ENCODE data around the gene ZNF584.
A peak's percentile ranks its signal among the peaks of the same experiment; 100 is the strongest.

The ZNF584 gene

GRCh38 chr19:58379246-58379645 is 29.2 kb upstream of the ZNF584 start:
- TF ChIP-seq POLR2A (IDR thresholded peaks at IDR 0.05; ENCODE audit: extremely low read depth, insufficient read length) (no peak), MAX (IDR thresholded peaks at IDR 0.05; ENCODE audit: low read depth, low read length) (no peak), MYC (IDR thresholded peaks at IDR 0.05; ENCODE audit: low read depth, low read length) (no peak)
- TF ChIP-seq, protein P1, sequence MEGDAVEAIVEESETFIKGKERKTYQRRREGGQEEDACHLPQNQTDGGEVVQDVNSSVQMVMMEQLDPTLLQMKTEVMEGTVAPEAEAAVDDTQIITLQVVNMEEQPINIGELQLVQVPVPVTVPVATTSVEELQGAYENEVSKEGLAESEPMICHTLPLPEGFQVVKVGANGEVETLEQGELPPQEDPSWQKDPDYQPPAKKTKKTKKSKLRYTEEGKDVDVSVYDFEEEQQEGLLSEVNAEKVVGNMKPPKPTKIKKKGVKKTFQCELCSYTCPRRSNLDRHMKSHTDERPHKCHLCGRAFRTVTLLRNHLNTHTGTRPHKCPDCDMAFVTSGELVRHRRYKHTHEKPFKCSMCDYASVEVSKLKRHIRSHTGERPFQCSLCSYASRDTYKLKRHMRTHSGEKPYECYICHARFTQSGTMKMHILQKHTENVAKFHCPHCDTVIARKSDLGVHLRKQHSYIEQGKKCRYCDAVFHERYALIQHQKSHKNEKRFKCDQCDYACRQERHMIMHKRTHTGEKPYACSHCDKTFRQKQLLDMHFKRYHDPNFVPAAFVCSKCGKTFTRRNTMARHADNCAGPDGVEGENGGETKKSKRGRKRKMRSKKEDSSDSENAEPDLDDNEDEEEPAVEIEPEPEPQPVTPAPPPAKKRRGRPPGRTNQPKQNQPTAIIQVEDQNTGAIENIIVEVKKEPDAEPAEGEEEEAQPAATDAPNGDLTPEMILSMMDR (IDR thresholded peaks at IDR 0.05; ENCODE audit: low read depth, low read length), result no peak
- peak overlapping the region; percentile 75 for H3K4me3 ChIP-seq (ENCODE audit: low read depth, low read length)
- DNase-seq (ENCODE audit: low read depth), result no peak

- DNase-seq (ENCODE audit: low read depth), result peak; percentile 70
These were observed 28.3 kb upstream of the ZNF584 start for GRCh38 chr19:58380037-58380661.

GRCh38 chr19:58380662-58381459 is 27.6 kb upstream of the ZNF584 start, which contains the start of gene ZNF837:
ZNF837 (minus strand) TSS chr19:58381030; CDS start chr19:58369332, 11,698 bp downstream.
- TF ChIP-seq POLR2A (IDR thresholded peaks at IDR 0.05; ENCODE audit: extremely low read depth, insufficient read length) (peak; percentile 74), MAX (IDR thresholded peaks at IDR 0.05; ENCODE audit: low read depth, low read length) (peak; percentile 68), MYC (IDR thresholded peaks at IDR 0.05; ENCODE audit: low read depth, low read length) (peak; percentile 91)
- TF ChIP-seq, protein P1 (IDR thresholded peaks at IDR 0.05; ENCODE audit: low read depth, low read length), result no peak
- DNase-seq (ENCODE audit: low read depth), result peak; percentile 100
- H3K4me3 ChIP-seq (ENCODE audit: low read depth, low read length), result peak within 1 kb of the TSS; percentile 75

More at GRCh38 chr19:58380037-58380661, 28.3 kb upstream of the ZNF584 start:
- no peak for TF ChIP-seq POLR2A (IDR thresholded peaks at IDR 0.05; ENCODE audit: extremely low read depth, insufficient read length)
- no peak for TF ChIP-seq MYC (IDR thresholded peaks at IDR 0.05; ENCODE audit: low read depth, low read length)
- TF ChIP-seq, protein P1 (IDR thresholded peaks at IDR 0.05; ENCODE audit: low read depth, low read length), result no peak
- peak overlapping the region; percentile 75 for H3K4me3 ChIP-seq (ENCODE audit: low read depth, low read length)

GRCh38 chr19:58381460-58382212 is 26.8 kb upstream of the ZNF584 start:
- TF ChIP-seq, protein P1 (IDR thresholded peaks at IDR 0.05; ENCODE audit: low read depth, low read length), result no peak
- TF ChIP-seq MYC (IDR thresholded peaks at IDR 0.05; ENCODE audit: low read depth, low read length) (no peak), MAX (IDR thresholded peaks at IDR 0.05; ENCODE audit: low read depth, low read length) (no peak), POLR2A (IDR thresholded peaks at IDR 0.05; ENCODE audit: extremely low read depth, insufficient read length) (no peak)
- no peak for DNase-seq (ENCODE audit: low read depth)
- H3K4me3 ChIP-seq (ENCODE audit: low read depth, low read length), result peak overlapping the region; percentile 75

GRCh38 chr19:58382997-58383603 is 25.3 kb upstream of the ZNF584 start:
- TF ChIP-seq MYC (IDR thresholded peaks at IDR 0.05; ENCODE audit: low read depth, low read length), result no peak
- TF ChIP-seq, protein P1 (IDR thresholded peaks at IDR 0.05; ENCODE audit: low read depth, low read length), result no peak
- TF ChIP-seq MAX (IDR thresholded peaks at IDR 0.05; ENCODE audit: low read depth, low read length), result no peak
- TF ChIP-seq POLR2A (IDR thresholded peaks at IDR 0.05; ENCODE audit: extremely low read depth, insufficient read length), result no peak
- no peak for DNase-seq (ENCODE audit: low read depth)
- no peak overlapping the region for H3K4me3 ChIP-seq (ENCODE audit: low read depth, low read length)

All from NB4 (cell line).